PC-9 (cell line): ENCODE results near the gene ELF2.

Source experiments
- EZH2 ChIP-seq: fragments of 200-600 bp; sonication (generic); IDR thresholded peaks from 2 replicates; pipeline ENCODE4 v1.8.0; 2017; ENCODE audit warnings: antibody characterized with exemption, low read depth
- TF ChIP-seq, protein P1 (sequence below): fragments of 200-600 bp; sonication (generic); conservative IDR thresholded peaks from 2 replicates; pipeline ENCODE4 v1.6.1; 2017; ENCODE audit warnings: mixed run types, antibody characterized with exemption, mild to moderate bottlenecking, moderate library complexity

DNA sequence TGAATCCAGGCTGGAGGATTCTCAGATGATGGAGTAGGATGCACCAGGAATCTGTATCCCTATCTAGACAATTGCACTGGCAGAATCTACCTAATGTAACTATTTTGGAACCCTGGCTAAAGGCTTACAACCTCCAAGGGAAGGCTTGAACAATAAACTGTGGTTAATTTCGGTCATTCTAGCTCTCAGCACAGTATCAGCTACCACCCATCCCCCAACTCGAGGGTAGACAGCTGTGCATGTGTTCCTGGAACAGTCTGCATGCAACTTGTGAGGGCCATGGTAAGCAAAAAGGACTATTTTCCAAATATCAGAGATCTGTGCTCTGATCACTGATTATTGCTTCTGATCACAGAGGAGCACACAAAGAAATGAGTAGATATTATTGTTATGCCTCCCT, 34.0 kb downstream of the ELF2 start:
- TF ChIP-seq, protein P1, sequence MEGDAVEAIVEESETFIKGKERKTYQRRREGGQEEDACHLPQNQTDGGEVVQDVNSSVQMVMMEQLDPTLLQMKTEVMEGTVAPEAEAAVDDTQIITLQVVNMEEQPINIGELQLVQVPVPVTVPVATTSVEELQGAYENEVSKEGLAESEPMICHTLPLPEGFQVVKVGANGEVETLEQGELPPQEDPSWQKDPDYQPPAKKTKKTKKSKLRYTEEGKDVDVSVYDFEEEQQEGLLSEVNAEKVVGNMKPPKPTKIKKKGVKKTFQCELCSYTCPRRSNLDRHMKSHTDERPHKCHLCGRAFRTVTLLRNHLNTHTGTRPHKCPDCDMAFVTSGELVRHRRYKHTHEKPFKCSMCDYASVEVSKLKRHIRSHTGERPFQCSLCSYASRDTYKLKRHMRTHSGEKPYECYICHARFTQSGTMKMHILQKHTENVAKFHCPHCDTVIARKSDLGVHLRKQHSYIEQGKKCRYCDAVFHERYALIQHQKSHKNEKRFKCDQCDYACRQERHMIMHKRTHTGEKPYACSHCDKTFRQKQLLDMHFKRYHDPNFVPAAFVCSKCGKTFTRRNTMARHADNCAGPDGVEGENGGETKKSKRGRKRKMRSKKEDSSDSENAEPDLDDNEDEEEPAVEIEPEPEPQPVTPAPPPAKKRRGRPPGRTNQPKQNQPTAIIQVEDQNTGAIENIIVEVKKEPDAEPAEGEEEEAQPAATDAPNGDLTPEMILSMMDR = no peak
- TF ChIP-seq EZH2 = no peak
